WTC11 (cell line): ENCODE measurements around the gene CGB5.

Experiments used
- MYBL2 ChIP-seq: sonication (generic); formaldehyde crosslinking; IDR thresholded peaks from 2 replicates; pipeline ENCODE4 v1.8.1; 2023; ENCODE audit warnings: mild to moderate bottlenecking, moderate library complexity, missing genetic modification reagents
- TEAD4 ChIP-seq: sonication (generic); formaldehyde crosslinking; IDR thresholded peaks from 2 replicates; pipeline ENCODE4 v1.8.0; 2022; ENCODE audit warnings: mild to moderate bottlenecking, missing genetic modification reagents
- ZNF423 ChIP-seq: fragments of 250-450 bp; sonication (Bioruptor Pico); IDR thresholded peaks from 2 replicates; pipeline ENCODE4 v2.1.2; 2022; ENCODE audit warnings: mild to moderate bottlenecking, moderate library complexity
- TF ChIP-seq, protein P1 (sequence below): fragments of 200-600 bp; IDR thresholded peaks from 2 replicates; pipeline ENCODE4 v1.8.0; 2022; ENCODE audit warnings: antibody characterized with exemption
- TF ChIP-seq, protein P2 (sequence below): sonication (generic); formaldehyde crosslinking; IDR thresholded peaks from 2 replicates; pipeline ENCODE4 v1.8.1; 2022; ENCODE audit warnings: missing genetic modification reagents, borderline replicate concordance
- TF ChIP-seq, protein P3 (sequence below): sonication (generic); formaldehyde crosslinking; IDR thresholded peaks from 2 replicates; pipeline ENCODE4 v1.8.1; 2022; ENCODE audit warnings: low read depth, mild to moderate bottlenecking, moderate library complexity, missing genetic modification reagents, borderline replicate concordance
- TF ChIP-seq, protein P4 (sequence below): sonication (generic); formaldehyde crosslinking; IDR thresholded peaks from 2 replicates; pipeline ENCODE4 v1.8.1; 2022; ENCODE audit warnings: mild to moderate bottlenecking, missing genetic modification reagents, moderate library complexity, borderline replicate concordance

DNA sequence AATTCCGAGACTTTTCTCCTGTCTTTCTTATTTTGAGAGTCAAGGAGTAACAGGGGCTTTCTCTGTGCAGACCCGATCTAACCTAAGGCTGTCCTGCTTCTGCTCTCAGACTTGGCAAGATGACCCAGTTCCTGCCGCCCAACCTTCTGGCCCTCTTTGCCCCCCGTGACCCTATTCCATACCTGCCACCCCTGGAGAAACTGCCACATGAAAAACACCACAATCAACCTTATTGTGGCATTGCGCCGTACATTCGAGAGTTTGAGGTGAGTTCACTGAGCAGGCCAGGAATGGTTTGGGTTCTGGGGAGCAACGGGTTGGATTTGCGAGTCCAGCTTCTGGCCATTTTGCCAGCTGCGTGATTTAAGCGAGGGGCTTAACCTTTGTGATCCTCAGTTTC, 42.6 kb downstream of the CGB5 start:
- TF ChIP-seq, protein P1, sequence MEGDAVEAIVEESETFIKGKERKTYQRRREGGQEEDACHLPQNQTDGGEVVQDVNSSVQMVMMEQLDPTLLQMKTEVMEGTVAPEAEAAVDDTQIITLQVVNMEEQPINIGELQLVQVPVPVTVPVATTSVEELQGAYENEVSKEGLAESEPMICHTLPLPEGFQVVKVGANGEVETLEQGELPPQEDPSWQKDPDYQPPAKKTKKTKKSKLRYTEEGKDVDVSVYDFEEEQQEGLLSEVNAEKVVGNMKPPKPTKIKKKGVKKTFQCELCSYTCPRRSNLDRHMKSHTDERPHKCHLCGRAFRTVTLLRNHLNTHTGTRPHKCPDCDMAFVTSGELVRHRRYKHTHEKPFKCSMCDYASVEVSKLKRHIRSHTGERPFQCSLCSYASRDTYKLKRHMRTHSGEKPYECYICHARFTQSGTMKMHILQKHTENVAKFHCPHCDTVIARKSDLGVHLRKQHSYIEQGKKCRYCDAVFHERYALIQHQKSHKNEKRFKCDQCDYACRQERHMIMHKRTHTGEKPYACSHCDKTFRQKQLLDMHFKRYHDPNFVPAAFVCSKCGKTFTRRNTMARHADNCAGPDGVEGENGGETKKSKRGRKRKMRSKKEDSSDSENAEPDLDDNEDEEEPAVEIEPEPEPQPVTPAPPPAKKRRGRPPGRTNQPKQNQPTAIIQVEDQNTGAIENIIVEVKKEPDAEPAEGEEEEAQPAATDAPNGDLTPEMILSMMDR: no peak
- TF ChIP-seq ZNF423 (CRISPR knock-in tag): no peak
- TF ChIP-seq, protein P2, sequence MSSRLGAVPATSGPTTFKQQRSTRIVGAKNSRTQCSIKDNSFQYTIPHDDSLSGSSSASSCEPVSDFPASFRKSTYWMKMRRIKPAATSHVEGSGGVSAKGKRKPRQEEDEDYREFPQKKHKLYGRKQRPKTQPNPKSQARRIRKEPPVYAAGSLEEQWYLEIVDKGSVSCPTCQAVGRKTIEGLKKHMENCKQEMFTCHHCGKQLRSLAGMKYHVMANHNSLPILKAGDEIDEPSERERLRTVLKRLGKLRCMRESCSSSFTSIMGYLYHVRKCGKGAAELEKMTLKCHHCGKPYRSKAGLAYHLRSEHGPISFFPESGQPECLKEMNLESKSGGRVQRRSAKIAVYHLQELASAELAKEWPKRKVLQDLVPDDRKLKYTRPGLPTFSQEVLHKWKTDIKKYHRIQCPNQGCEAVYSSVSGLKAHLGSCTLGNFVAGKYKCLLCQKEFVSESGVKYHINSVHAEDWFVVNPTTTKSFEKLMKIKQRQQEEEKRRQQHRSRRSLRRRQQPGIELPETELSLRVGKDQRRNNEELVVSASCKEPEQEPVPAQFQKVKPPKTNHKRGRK (CRISPR knock-in tag): no peak
- TF ChIP-seq TEAD4 (CRISPR knock-in tag): no peak
- TF ChIP-seq, protein P3, sequence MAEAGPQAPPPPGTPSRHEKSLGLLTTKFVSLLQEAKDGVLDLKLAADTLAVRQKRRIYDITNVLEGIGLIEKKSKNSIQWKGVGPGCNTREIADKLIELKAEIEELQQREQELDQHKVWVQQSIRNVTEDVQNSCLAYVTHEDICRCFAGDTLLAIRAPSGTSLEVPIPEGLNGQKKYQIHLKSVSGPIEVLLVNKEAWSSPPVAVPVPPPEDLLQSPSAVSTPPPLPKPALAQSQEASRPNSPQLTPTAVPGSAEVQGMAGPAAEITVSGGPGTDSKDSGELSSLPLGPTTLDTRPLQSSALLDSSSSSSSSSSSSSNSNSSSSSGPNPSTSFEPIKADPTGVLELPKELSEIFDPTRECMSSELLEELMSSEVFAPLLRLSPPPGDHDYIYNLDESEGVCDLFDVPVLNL (CRISPR knock-in tag): no peak
- no peak for TF ChIP-seq MYBL2 (CRISPR knock-in tag)
- TF ChIP-seq, protein P4, sequence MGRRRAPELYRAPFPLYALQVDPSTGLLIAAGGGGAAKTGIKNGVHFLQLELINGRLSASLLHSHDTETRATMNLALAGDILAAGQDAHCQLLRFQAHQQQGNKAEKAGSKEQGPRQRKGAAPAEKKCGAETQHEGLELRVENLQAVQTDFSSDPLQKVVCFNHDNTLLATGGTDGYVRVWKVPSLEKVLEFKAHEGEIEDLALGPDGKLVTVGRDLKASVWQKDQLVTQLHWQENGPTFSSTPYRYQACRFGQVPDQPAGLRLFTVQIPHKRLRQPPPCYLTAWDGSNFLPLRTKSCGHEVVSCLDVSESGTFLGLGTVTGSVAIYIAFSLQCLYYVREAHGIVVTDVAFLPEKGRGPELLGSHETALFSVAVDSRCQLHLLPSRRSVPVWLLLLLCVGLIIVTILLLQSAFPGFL (CRISPR knock-in tag): no peak
